HG03571 (cell line): ENCODE results near the gene OPCML.

Source experiments
- ATAC-seq: cut with Tn5 transposase; IDR thresholded peaks from one replicate; pipeline ENCODE4 v1.9.1; 2021; ENCODE audit not compliant: unreplicated experiment

The OPCML gene

GRCh38 chr11:132961453-132961852 lies 570.8 kb downstream of the OPCML start:
- no peak for ATAC-seq

- no peak for ATAC-seq
These were observed 571.8 kb downstream of the OPCML start for GRCh38 chr11:132960273-132961078.

DNA sequence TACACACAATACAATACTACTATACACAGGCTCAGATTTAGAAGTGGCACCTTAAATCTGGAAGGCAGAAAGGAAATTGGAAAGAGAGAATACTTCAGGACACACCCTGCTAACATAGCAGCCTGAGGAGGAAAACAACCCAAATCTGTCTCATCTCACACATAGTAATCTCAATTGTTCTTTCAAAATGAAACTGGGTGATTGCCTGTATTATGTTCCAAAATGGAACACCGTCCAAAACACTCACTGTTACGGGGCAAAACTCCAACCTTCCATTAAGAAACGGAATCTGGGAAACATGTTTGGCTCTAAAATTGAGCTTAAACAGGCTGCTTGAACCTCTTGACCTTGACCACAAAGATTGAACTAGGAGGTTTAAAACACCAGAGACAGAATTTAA lies 572.6 kb downstream of the OPCML start:
- no peak for ATAC-seq

DNA sequence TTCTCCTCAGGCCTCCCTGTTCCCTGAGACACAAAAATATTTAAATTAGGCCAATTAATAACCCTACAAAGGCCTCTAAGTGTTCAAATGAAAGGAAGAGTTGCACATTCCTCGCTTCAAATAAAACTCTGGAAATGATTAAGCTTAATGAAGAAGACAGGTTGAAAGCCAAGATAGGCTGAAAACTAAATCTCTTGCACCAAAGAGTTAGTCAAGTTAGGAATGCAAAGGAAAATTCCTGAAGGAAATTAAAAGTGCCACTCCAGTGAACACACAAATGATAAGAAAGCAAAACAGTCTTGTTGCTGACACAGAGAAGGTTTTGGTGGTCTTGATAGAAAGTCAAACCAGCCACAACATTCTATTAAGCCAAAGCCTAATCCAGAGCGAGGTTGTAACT lies 574.4 kb downstream of the OPCML start:
- no peak for ATAC-seq

GRCh38 chr11:132948252-132948651 lies 584.0 kb downstream of the OPCML start:
- ATAC-seq: no peak

- ATAC-seq: no peak
These were observed 587.7 kb downstream of the OPCML start for GRCh38 chr11:132944569-132944944.

DNA sequence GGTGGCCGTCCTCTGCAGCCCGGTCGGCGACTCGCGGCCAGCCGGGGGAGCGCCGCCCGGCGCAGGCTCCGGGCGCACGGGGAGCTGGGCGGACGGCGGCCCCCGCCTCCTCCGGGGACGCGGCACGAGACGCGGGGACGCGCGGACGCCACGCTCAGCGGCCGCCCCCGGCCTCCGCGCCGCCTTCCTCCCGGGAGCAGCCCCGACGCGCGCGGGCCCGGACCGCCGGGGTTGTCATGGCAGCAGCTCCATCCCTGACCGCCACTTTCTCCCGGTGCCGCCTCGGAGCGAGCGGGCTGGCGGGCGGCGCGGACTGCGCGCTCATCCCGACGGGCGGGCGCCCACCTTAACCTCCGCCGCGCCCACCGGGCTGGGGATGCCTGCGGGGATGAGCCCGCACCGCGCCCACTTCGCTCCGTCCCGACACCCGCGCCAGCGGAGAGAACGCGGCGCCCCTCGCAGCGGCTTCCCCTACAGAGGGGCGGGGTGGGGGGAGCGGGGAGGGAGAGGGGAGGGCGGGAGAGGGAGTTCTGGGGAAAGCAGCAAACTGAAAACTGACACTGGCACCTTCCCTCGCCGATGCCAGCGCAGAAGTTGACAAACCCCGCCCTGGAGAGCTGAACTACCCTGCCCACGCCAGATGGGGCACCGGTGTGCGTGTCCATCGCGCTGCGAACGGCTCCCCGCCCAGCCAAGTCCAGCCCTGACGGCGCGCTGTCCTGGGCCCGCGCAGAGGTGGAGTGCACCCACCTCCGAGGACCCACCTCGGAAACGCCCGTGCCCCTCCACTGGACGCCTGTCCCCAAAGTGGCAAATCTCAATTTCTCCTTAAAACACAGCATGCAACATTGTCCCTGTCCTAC lies 588.4 kb downstream of the OPCML start:
- no peak for ATAC-seq

DNA sequence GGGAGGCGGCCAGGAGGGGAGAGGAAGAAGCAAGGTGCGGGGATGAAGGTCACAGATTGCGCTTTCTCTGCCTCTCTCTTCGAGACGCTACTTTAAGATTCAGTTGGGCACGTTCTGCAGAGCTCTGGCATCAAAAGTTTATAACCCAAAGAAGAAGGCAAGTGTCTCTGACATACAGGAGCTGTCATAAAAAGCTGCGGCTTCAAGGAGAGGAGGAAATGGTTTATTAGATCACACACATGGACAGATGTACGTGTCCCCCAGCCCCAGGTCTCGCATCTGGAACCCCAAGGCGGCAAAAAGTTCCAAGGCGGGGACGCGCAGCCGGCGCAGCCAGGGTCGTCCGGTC lies 589.0 kb downstream of the OPCML start:
- no peak for ATAC-seq

DNA sequence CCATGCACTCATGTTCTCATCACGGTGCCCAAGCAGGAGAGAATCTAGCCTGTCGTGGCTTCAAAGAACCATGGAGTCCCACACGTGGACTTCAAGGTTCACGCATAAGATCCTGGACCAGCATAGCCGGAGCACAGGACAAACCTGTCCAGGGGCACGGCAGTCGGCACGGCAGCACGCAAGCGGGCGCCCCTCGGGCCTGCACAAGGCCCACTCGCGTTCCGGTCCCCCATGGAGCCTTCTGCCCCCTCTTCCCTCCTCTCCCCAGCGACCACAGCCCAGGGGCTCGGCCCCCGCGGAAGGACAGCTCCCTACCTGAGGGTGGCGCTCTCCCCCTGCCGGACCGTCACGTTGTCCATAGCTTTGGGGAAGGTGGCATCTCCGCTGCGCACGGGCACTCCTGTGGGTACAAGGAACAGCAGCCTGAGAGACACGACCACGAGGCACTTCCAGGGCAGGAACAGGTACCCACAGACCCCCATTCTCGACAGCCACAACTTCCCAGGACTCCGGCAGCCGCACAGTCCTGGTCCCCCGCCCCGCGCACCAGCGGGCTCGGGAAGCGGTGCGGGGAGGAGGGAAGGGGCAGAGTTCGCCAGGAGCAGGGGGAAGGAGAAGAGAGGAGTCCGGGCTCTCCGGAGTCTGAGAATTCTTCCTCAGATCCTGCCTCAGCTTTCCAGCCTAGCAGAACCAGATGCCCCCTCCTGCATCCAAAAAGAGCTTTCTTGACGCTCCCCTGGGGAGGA lies 589.5 kb downstream of the OPCML start:
- no peak for ATAC-seq

DNA sequence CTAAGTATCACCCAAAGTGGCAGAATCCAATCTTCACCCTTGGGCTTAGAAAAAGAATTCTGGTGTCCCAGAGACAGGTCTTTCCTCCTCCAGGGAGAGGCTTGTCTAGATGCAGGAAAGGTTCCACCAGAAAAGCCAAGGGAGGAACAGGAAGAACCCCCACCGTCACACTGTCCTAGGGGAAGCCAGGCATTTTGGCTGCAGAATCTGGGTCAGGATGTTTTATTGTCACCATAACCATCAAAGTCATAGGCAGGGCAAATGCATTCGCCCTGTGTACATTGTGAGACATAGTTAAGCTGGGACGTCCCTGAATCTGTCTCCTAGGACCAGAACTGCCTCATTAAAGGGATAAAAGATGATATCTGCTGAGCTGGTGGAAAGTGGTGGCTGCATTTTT lies 590.5 kb downstream of the OPCML start:
- no peak for ATAC-seq

DNA sequence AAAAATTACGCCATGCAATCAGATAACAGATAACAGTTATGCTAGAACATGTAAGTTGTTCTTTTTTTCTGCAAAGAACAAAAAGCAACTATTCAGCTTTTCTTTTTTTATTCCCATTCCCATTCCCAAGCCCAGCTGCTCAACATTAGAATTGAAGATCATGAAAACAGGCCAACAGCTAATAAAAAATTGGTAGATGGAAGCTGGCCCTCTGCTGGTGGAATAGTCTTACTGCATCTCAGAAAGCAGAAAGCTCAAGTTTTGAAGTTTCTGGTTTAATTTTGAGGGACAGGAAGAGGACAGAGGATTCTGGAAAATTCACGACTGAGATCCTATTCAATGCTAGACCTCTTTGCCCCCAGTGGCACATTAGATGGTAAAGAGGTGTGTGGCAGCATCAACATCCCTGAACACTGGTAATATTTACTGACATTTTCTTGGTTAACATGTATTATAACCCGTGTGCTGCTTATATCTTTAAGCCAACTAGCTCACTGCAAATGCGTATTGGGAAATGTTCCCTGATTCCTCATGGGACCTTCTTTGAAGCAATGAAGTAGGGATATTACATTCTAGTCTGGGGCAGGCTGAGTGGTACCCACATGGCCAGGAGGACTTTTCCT lies 591.2 kb downstream of the OPCML start:
- ATAC-seq: no peak

DNA sequence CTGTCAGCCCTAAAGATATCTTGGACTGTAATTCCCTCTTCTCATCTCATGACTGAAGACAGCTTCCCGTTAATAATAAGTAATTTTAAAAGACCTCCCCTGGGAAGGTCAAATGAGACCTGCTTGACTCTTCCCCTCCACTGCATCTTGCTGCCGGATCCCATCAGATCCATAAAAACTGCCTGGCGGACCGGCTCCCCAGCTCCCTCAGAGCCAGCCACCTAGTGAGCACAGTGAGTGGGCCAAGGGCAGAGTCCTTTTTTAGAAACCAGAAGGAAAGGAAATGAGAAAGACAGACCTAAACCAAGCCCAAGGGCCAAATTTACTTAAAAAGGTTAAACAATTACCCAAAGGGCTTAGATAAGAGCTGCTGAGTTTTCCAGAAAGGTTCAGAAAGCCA lies 595.3 kb downstream of the OPCML start:
- ATAC-seq: no peak

- ATAC-seq: no peak
These were observed 596.9 kb downstream of the OPCML start for GRCh38 chr11:132935383-132935782.

DNA sequence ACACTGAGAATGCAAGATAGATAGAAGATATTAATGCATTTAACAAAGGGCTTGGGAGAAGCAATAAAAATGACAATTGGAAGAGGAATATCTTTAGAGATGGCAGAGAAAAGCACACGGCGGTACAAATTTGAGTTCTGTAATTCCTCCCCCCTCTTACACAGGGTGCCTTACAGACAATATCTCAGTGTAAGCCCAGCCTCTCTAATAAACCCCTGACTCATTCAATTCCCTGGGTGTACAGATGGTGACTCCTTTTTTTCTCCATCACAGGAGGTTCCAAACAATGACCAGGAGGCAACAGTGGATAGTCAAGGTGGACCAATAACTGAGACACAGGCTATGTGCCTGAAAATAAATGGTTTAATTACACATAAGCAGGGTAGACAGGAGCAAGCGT lies 598.6 kb downstream of the OPCML start:
- ATAC-seq: no peak

DNA sequence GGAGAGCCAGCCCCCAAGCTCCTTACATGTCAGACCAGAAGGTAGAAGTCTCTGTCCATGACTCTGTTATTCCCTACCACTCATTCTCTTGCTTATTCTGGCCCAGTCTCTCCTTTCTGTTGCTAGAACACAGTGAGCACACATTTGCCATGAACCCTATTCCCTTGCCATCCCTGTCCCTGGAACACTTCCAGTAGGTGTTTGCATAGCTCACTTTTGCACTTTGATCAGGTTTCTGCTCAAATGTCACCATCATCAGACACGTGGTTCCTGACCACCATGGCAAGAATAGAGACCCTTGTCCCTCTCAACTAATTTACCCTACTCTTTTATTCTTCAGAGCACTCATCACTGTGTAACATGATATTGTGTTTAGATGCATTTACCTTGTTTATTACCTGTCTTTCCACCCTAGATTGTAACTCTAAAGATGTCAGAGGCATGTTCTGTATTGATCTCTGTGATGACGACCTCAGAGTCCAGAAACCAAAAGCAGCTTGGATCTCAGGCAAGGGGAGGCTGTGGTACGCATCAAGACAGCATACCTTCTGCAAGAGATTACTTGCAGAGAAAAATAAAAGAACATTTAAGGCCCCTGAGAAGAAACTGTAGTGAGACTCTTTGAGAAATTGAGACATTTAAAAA lies 606.4 kb downstream of the OPCML start:
- no peak for ATAC-seq

- no peak for ATAC-seq
These were observed 610.7 kb downstream of the OPCML start for GRCh38 chr11:132921597-132921996.

DNA sequence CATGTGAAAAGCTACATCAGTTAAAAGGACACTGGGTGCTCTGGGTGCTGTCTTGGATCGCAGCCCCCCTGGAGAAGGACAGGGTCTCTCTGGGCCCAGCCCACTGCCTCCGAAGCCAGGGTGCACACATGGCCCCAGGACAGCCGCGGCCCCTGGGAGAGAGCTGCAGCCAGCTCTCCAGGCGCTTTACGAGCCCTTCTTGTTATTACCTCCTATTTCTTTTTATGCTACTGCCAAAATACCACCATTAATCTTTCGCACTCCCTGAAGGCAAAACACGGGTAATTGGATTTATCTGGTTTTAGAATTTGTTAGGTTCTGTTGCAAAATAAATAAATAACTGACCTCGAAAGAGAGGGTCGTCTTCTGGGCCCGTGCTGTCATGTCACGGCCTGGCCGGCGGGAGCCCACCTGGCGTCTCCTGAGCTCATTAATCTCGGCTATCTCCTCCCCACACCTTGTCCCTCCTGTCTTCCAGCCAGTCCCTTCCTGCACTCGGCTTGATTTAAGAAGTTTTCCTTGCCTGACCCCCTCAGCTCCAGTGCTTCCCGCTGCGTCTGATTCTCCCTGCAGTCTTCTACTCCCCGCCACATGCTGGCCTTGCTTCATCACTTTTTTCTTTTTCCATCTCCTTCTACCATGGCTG lies 611.7 kb downstream of the OPCML start:
- no peak for ATAC-seq

GRCh38 chr11:132914600-132914999 lies 617.7 kb downstream of the OPCML start:
- ATAC-seq: no peak

DNA sequence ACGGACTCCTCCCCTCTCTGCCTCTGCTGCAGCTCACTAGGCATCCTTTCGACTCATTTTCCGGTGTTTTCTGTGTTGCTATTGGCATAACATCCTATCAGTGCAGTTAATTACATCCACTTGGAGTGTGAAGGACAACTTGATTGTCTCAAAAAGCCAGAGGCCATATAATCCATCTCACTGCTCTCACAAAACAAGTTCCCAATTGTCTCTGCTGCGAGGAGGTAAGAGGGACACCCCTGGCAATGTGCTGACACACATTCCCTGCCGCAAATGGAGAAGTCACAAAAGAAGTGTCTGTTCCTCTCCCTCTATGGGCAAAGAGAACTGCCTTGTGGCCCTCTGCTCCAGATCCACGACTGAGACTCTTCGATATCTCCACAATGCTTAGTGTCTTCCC lies 618.4 kb downstream of the OPCML start:
- ATAC-seq: no peak

DNA sequence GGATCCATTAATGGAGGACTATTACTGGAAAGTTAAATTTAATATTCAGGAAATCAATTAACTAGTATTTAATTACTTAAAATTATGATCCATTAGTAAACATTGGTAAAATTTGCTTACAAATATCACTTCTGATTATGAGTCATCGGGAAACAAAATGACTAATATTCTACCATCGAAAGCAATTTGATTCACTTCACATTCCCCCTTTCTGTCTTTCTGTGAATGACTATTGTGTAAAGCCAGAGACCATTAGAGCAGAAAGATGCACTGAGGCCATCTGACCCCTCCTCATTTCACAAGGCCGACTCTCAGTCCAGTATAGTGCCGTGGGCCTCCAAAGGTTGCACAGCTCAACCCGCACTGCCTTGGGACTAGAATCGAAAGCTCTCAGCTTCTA lies 619.0 kb downstream of the OPCML start:
- ATAC-seq: no peak
